Keratinocyte (primary cell): ENCODE data around the gene MMP28. TPM values are rescaled to one million over a fixed set of nuclear protein-coding genes. Genes with fewer than 3 reads are reported as not detected.

Experiments
- DNase-seq: peaks from one replicate; pipeline ENCODE4 v3.0.0-alpha.2; 2011; ENCODE audit warnings: low read depth, missing footprints, low spot score
- FAIRE-seq: peaks from 2 replicates; lab custom pipeline; 2011; peaks lifted over from hg19 to GRCh38; lab: Jason Lieb, UNC
- H2AFZ ChIP-seq: 2 replicates; pipeline ENCODE4 v1.6.0; 2012; ENCODE audit warnings: low read length, control low read depth, inconsistent platforms; ENCODE audit not compliant: control insufficient read depth
- H3K27ac ChIP-seq: 2 replicates; pipeline ENCODE4 v1.5.1; 2011; ENCODE audit warnings: low read length; ENCODE audit not compliant: control insufficient read depth, insufficient read depth
- H3K27me3 ChIP-seq: 3 replicates; pipeline ENCODE4 v1.6.0; 2011; ENCODE audit warnings: low read length; ENCODE audit not compliant: control insufficient read depth, insufficient read depth; ENCODE audit errors: extremely low read depth
- H3K36me3 ChIP-seq, 2 experiments: 2 replicates in 1 of 2; 3 replicates in 1 of 2; pipeline ENCODE4 v1.5.1; 2011; ENCODE audit warnings: low read length in 2 of 2, mild to moderate bottlenecking in 1 of 2; ENCODE audit not compliant: control insufficient read depth in 2 of 2, insufficient read depth in 2 of 2; ENCODE audit errors: extremely low read depth in 1 of 2
- H3K4me1 ChIP-seq: 3 replicates; pipeline ENCODE4 v1.5.1; 2011; ENCODE audit warnings: low read length; ENCODE audit not compliant: control insufficient read depth, insufficient read depth; ENCODE audit errors: extremely low read depth
- H3K4me2 ChIP-seq: 3 replicates; pipeline ENCODE4 v1.6.0; 2011; ENCODE audit warnings: low read depth, low read length; ENCODE audit not compliant: control insufficient read depth, insufficient read depth; ENCODE audit errors: extremely low read depth
- H3K4me3 ChIP-seq, 3 experiments: fragments of 200-600 bp in 1 of 3; sonication (generic) in 1 of 3; 2 replicates in 2 of 3; 3 replicates in 1 of 3; pipeline ENCODE4 v1.5.1; 2011 to 2016; ENCODE audit warnings: low read length in 3 of 3, mild to moderate bottlenecking in 3 of 3, control low read depth in 2 of 3, inconsistent platforms in 1 of 3, low read depth in 1 of 3, mixed read lengths in 1 of 3, mixed run types in 1 of 3, moderate library complexity in 1 of 3; ENCODE audit not compliant: control insufficient read depth in 2 of 3, insufficient read depth in 2 of 3; ENCODE audit errors: extremely low read depth in 1 of 3
- H3K79me2 ChIP-seq: 2 replicates; pipeline ENCODE4 v1.6.0; 2012; ENCODE audit warnings: low read length; ENCODE audit not compliant: control insufficient read depth, insufficient read depth
- H3K9ac ChIP-seq: 3 replicates; pipeline ENCODE4 v1.6.0; 2011; ENCODE audit warnings: low read length; ENCODE audit not compliant: control insufficient read depth, insufficient read depth; ENCODE audit errors: extremely low read depth
- H3K9me1 ChIP-seq: 3 replicates; pipeline ENCODE4 v1.6.0; 2011; ENCODE audit warnings: low read length; ENCODE audit not compliant: control insufficient read depth, insufficient read depth; ENCODE audit errors: extremely low read depth
- H3K9me3 ChIP-seq: 2 replicates; pipeline ENCODE4 v1.5.1; 2012; ENCODE audit warnings: low read depth, low read length; ENCODE audit not compliant: control insufficient read depth
- H4K20me1 ChIP-seq: 3 replicates; pipeline ENCODE4 v1.6.0; 2011; ENCODE audit warnings: low read length; ENCODE audit not compliant: control insufficient read depth, insufficient read depth; ENCODE audit errors: extremely low read depth
- CTCF ChIP-seq, 3 experiments: IDR thresholded peaks in 1 of 3; conservative IDR thresholded peaks in 1 of 3; optimal IDR thresholded peaks in 1 of 3; 2 replicates in 2 of 3; 3 replicates in 1 of 3; pipeline versions ENCODE3 to v1.5.1; 2011; ENCODE audit warnings: low read length in 3 of 3, mild to moderate bottlenecking in 3 of 3, moderate library complexity in 2 of 3, control low read depth in 1 of 3, inconsistent platforms in 1 of 3; ENCODE audit not compliant: insufficient read depth in 2 of 3; ENCODE audit errors: extremely low read depth in 1 of 3
- EZH2 ChIP-seq: IDR thresholded peaks from one replicate; pipeline ENCODE4 v1.6.1; 2012; ENCODE audit warnings: inconsistent platforms, mild to moderate bottlenecking, low read length, moderate library complexity
- dilution Hi-C: fragments of 300-500 bp; cut with MboI; formaldehyde crosslinking; loops from one replicate; pipeline ENCODE4 v1.7.0; 2020; ENCODE audit warnings: low sequenced_read_pairs; ENCODE audit not compliant: extremely low pct_ligation_motif_present
- polyA plus RNA-seq, 5 experiments: library from polyadenylated mRNA; depleted of rRNA in 3 of 5; stranded (reverse) in 3 of 5; stranded (forward) in 1 of 5; unstranded in 1 of 5; fragments of >200 nt; gene quantifications; 1 replicate in 1 of 5; 2 replicates in 3 of 5; 3 replicates in 1 of 5; pipeline versions ENCODE4 v1.2.1 to v1.2.3, GENCODE V29; 2011 to 2012; ENCODE audit warnings: missing spikeins in 2 of 5, low read depth in 1 of 5, low replicate concordance in 1 of 5

The MMP28 gene
- polyA plus RNA-seq, 1 donor (not counting 4 experiments of a cell fraction or from before 2014, with no cell fraction given), result 21.3 TPM

- FAIRE-seq, result no peak
- Histone ChIP-seq H3K27me3 (peaks cover 10% of the 10 kb centered on the region), H3K4me1 (peaks cover 6% of the 10 kb centered on the region), H4K20me1 (no peaks in the 10 kb centered on the region), H3K79me2 (no peaks in the 10 kb centered on the region), H2AFZ (no peak overlapping the region), H3K9ac (no peak overlapping the region), H3K4me3 (no peak overlapping the region), H3K36me3 (peaks cover 8 to 22% of the 10 kb centered on the region in 2 experiments), H3K9me1 (no peaks in the 10 kb centered on the region), H3K27ac (no peak overlapping the region), H3K9me3 (no peaks in the 10 kb centered on the region), H3K4me2 (no peak overlapping the region)
- DNase-seq, result no peak
- dilution Hi-C loops, result no loop called here
- TF ChIP-seq EZH2 (no peak), CTCF (optimal IDR thresholded peaks at IDR 0.05 in 1 of 3, IDR thresholded peaks at IDR 0.05 in 1 of 3, conservative IDR thresholded peaks at IDR 0.05 in 1 of 3; ENCODE audit: extremely low read depth in 1 of 3, insufficient read depth in 2 of 3, low read length in 3 of 3) (no peak)
Observed at GRCh38 chr17:35728551-35728950, 66.9 kb downstream of the MMP28 start.

GRCh38 chr17:35727635-35728034 lies 67.8 kb downstream of the MMP28 start:
- FAIRE-seq (no peak), DNase-seq (no peak)
- no peak overlapping the region for H2AFZ ChIP-seq
- H3K9me1 ChIP-seq, result no peaks in the 10 kb centered on the region
- dilution Hi-C loops, result no loop called here
- peaks cover 7% of the 10 kb centered on the region for H3K27me3 ChIP-seq
- H3K4me1 ChIP-seq, result peaks cover 3% of the 10 kb centered on the region
- no peak overlapping the region for H3K27ac ChIP-seq
- peaks cover 10 to 29% of the 10 kb centered on the region in 2 experiments for H3K36me3 ChIP-seq
- no peaks in the 10 kb centered on the region for H3K9me3 ChIP-seq
- H4K20me1 ChIP-seq, result no peaks in the 10 kb centered on the region
- H3K79me2 ChIP-seq, result no peaks in the 10 kb centered on the region
- TF ChIP-seq CTCF (optimal IDR thresholded peaks at IDR 0.05 in 1 of 3, IDR thresholded peaks at IDR 0.05 in 1 of 3, conservative IDR thresholded peaks at IDR 0.05 in 1 of 3; ENCODE audit: extremely low read depth in 1 of 3, insufficient read depth in 2 of 3, low read length in 3 of 3), result no peak
- no peak for TF ChIP-seq EZH2
- H3K4me2 ChIP-seq, result no peak overlapping the region
- no peak overlapping the region for H3K4me3 ChIP-seq
- H3K9ac ChIP-seq, result no peak overlapping the region
